ENCODE data around the gene SYNE2. TPM values are rescaled to one million over a fixed set of nuclear protein-coding genes. Genes with fewer than 3 reads are reported as not detected.

Gene SYNE2
- total RNA-seq, 2 donors from 2014 or later: 104 to 390 TPM

GRCh38 chr14:63949696-63950095, 96.9 kb downstream of the SYNE2 start:
- intact Hi-C loops (cut with DNase I): no loop called here
- no peak for DNase-seq (ENCODE audit: low spot score)
- no peaks in the 10 kb centered on the region for H3K9me3 ChIP-seq
- H3K27me3 ChIP-seq (replicated peaks; ENCODE audit: insufficient read depth): no peaks in the 10 kb centered on the region
- H3K36me3 ChIP-seq: no peaks in the 10 kb centered on the region
- 95% methylated on average over 3 of the region's 3 CpGs for WGBS
- H3K4me1 ChIP-seq (replicated peaks): no peaks in the 10 kb centered on the region
- no peak for TF ChIP-seq POLR2A (IDR thresholded peaks at IDR 0.05)
- H3K4me3 ChIP-seq: no peak overlapping the region
- no peak overlapping the region for H3K27ac ChIP-seq

- Histone ChIP-seq H3K4me1 (replicated peaks) (no peaks in the 10 kb centered on the region), H3K27me3 (replicated peaks; ENCODE audit: insufficient read depth) (no peaks in the 10 kb centered on the region), H3K27ac (no peak overlapping the region), H3K36me3 (no peaks in the 10 kb centered on the region), H3K9me3 (no peaks in the 10 kb centered on the region), H3K4me3 (no peak overlapping the region)
- intact Hi-C loops (cut with DNase I): no loop called here
- no peak for DNase-seq (ENCODE audit: low spot score)
- 89% methylated on average over 4 of the region's 4 CpGs for WGBS
- TF ChIP-seq POLR2A (IDR thresholded peaks at IDR 0.05): no peak
- TF ChIP-seq, protein P1, sequence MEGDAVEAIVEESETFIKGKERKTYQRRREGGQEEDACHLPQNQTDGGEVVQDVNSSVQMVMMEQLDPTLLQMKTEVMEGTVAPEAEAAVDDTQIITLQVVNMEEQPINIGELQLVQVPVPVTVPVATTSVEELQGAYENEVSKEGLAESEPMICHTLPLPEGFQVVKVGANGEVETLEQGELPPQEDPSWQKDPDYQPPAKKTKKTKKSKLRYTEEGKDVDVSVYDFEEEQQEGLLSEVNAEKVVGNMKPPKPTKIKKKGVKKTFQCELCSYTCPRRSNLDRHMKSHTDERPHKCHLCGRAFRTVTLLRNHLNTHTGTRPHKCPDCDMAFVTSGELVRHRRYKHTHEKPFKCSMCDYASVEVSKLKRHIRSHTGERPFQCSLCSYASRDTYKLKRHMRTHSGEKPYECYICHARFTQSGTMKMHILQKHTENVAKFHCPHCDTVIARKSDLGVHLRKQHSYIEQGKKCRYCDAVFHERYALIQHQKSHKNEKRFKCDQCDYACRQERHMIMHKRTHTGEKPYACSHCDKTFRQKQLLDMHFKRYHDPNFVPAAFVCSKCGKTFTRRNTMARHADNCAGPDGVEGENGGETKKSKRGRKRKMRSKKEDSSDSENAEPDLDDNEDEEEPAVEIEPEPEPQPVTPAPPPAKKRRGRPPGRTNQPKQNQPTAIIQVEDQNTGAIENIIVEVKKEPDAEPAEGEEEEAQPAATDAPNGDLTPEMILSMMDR (IDR thresholded peaks at IDR 0.05): no peak
- no peak for TF ChIP-seq POLR2AphosphoS5 (IDR thresholded peaks at IDR 0.05)
These were observed 98.2 kb downstream of the SYNE2 start for GRCh38 chr14:63951021-63951420.

DNA sequence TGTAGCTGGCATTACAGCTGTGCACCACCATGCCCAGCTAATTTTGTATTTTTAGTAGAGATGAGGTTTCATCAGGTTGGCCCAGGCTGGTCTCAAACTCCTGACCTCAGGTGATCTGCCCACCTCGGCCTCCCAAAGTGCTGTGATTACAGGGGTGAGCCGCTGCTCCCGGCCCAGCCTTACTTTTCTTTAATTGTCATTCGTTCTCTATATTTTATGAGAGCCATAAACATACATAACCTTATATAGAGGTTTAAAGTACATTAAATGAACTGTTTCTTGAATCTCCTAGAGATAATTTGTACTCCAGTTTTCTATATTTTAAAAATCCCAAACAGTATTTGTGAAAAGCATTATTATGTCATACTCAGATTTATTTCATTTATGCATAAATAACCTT, 98.6 kb downstream of the SYNE2 start:
- Histone ChIP-seq H3K27me3 (replicated peaks; ENCODE audit: insufficient read depth) (no peaks in the 10 kb centered on the region), H3K4me1 (replicated peaks) (no peaks in the 10 kb centered on the region), H3K36me3 (no peaks in the 10 kb centered on the region), H3K4me3 (no peak overlapping the region), H3K27ac (no peak overlapping the region), H3K9me3 (no peaks in the 10 kb centered on the region)
- intact Hi-C loops (cut with DNase I): no loop called here
- 66% methylated on average over 4 of the region's 4 CpGs for WGBS
- TF ChIP-seq, protein P1 (IDR thresholded peaks at IDR 0.05): no peak
- TF ChIP-seq POLR2AphosphoS5 (IDR thresholded peaks at IDR 0.05): no peak
- TF ChIP-seq POLR2A (IDR thresholded peaks at IDR 0.05): no peak
- no peak for DNase-seq (ENCODE audit: low spot score)

GRCh38 chr14:63952053-63952932, 99.5 kb downstream of the SYNE2 start:
- intact Hi-C loops (cut with DNase I): no loop called here

DNA sequence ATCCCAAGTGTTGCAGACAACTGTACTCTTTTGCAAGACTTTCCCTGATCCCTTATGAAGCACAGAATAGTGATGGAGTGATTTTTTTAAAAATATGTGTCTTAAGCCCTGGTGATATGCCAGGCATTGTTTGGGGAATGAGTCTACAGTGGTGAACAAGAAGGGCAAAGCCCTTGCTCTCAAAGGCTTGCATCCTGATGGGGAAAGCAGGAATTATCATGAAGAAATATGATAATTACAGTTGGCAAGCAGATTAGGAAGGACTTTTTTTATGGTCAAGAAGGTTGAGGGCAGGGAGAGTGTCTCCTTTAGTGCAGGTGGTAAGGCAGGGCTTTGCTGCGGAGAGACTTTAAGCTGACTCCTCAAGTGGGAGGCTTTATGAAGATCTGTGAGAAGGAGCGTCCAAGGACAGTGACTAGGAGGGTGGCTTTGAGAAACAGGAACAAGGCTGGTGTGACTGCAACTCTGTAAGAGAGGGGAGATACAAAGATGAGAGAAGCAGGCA, 100.2 kb downstream of the SYNE2 start:
- H3K4me3 ChIP-seq: no peak overlapping the region
- intact Hi-C loops (cut with DNase I): no loop called here
- H3K27me3 ChIP-seq (replicated peaks; ENCODE audit: insufficient read depth): no peaks in the 10 kb centered on the region
- 98% methylated on average over 2 of the region's 2 CpGs for WGBS
- H3K4me1 ChIP-seq (replicated peaks): no peaks in the 10 kb centered on the region
- H3K9me3 ChIP-seq: no peaks in the 10 kb centered on the region
- H3K36me3 ChIP-seq: no peaks in the 10 kb centered on the region
- no peak overlapping the region for H3K27ac ChIP-seq
- DNase-seq (ENCODE audit: low spot score): no peak
- TF ChIP-seq, protein P1 (IDR thresholded peaks at IDR 0.05): no peak
- no peak for TF ChIP-seq POLR2A (IDR thresholded peaks at IDR 0.05)
- no peak for TF ChIP-seq POLR2AphosphoS5 (IDR thresholded peaks at IDR 0.05)

More at GRCh38 chr14:63952053-63952932, 99.5 kb downstream of the SYNE2 start:
- H3K4me3 ChIP-seq: no peak overlapping the region
- H3K36me3 ChIP-seq: no peaks in the 10 kb centered on the region
- TF ChIP-seq, protein P1 (IDR thresholded peaks at IDR 0.05): no peak
- TF ChIP-seq POLR2AphosphoS5 (IDR thresholded peaks at IDR 0.05) (no peak), POLR2A (IDR thresholded peaks at IDR 0.05) (no peak)
- no peaks in the 10 kb centered on the region for H3K4me1 ChIP-seq (replicated peaks)
- no peak for DNase-seq (ENCODE audit: low spot score)
- H3K27me3 ChIP-seq (replicated peaks; ENCODE audit: insufficient read depth): no peaks in the 10 kb centered on the region
- no peaks in the 10 kb centered on the region for H3K9me3 ChIP-seq
- no peak overlapping the region for H3K27ac ChIP-seq
- 86% methylated on average over 6 of the region's 6 CpGs for WGBS

Measured in prostate gland (tissue), 2 donors.